Measurements from ENCODE around the gene UBE2R2.
A peak's percentile ranks its signal among the peaks of the same experiment; 100 is the strongest.

Gene UBE2R2

DNA sequence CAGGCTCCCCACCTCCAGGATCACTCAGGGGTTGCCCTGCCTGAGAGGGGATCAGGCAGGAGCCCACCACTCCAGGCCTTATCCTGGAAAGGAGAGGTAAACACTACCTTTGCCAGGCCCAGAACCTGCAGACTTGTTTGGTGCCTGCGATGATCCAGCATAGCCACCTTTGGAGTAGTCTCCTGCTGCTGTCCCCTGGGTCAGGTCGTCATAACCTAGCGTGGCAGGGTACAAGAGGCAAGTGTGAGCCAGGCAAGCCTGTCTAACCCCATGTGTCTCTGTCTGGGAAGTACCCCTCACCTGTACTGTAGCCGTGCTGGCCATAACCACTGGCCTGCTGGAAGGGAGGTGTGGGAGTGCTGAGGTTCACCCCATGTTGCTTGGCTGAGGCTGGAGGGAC is 106.1 kb downstream of the UBE2R2 start:
- TF ChIP-seq, protein P1, sequence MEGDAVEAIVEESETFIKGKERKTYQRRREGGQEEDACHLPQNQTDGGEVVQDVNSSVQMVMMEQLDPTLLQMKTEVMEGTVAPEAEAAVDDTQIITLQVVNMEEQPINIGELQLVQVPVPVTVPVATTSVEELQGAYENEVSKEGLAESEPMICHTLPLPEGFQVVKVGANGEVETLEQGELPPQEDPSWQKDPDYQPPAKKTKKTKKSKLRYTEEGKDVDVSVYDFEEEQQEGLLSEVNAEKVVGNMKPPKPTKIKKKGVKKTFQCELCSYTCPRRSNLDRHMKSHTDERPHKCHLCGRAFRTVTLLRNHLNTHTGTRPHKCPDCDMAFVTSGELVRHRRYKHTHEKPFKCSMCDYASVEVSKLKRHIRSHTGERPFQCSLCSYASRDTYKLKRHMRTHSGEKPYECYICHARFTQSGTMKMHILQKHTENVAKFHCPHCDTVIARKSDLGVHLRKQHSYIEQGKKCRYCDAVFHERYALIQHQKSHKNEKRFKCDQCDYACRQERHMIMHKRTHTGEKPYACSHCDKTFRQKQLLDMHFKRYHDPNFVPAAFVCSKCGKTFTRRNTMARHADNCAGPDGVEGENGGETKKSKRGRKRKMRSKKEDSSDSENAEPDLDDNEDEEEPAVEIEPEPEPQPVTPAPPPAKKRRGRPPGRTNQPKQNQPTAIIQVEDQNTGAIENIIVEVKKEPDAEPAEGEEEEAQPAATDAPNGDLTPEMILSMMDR (IDR thresholded peaks at IDR 0.05; ENCODE audit: borderline replicate concordance, insufficient read depth, low read depth, low read length): no peak

DNA sequence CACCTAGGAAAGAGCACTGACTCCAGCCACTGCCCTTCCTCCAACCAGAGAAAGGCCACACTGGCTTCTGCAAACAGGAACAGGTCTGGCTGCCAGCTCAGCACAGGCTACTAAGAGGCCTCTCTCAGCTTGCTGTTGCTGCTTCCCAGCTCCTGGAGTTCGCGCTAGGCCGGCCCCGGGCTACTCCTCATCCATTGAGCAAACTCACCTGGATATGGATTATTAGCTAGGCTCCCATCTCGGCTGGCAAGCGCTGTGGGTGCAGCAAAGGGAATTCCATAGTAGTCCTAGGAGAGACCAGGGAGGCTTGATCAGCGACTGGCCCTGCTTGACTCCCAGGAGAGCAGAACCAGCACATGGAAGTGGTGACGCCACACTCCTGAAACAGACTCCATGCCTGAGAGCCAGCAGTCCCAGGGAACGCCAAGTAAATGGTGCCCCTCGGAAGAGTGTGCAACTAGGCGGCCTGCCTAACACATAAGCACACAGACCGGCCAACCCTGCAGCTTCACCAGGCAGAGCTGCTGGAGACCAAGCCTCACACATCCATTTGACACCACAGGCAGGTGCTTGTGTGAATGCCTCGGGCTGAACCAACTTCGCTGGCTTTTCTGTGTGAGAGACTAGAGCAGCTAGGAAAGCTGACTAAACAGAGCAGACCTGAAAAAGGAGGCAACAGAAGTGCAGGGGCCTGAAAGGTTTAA is 107.2 kb downstream of the UBE2R2 start:
- no peak overlapping the region for H3K4me3 ChIP-seq (ENCODE audit: low read depth, low read length)
- TF ChIP-seq, protein P1 (IDR thresholded peaks at IDR 0.05; ENCODE audit: borderline replicate concordance, insufficient read depth, low read depth, low read length): no peak

More for the DNA sequence above, 106.1 kb downstream of the UBE2R2 start:
- H3K4me3 ChIP-seq (ENCODE audit: low read depth, low read length): no peak overlapping the region

DNA sequence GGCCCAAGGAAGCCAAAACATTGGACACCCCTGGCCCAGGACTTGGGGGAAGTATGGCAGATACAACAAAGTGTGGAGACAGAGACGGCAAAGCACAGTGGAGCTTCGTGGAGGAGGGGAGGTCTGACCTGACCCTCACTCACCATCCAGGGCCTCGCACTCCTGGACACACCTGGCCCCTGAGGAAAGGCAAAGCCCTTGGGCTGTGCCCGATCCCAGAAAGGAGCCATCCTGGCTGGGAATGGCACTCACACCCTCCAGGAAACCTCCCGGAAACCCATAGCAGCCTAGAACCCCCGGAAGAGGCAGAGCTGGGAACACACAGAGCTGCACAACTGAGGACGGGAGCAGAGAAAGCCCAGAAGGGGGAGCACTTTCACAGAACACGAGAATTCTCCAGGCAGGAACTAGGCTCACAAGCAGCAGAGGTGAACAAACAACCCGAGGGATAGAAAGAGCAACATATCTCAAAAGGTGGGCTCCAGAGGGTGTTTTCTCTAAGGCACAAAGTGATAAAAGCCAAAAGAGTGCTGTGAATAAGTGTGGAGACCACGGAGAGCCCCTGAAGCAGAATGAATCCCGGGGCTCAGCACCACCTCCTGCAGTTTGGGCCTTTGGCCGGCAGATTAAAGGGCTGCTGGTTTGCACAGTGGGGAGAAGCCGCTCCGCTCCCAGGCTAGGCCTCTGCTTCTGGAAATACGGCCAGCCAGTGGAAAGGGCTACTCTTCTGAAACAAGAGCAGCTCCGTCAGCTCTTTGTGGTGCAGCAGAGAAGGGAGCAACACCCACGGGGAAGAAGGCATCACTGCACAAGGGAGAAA is 108.2 kb downstream of the UBE2R2 start:
- TF ChIP-seq, protein P1 (IDR thresholded peaks at IDR 0.05; ENCODE audit: borderline replicate concordance, insufficient read depth, low read depth, low read length): peak; percentile 57; the same call in 1 of the 2 replicates

DNA sequence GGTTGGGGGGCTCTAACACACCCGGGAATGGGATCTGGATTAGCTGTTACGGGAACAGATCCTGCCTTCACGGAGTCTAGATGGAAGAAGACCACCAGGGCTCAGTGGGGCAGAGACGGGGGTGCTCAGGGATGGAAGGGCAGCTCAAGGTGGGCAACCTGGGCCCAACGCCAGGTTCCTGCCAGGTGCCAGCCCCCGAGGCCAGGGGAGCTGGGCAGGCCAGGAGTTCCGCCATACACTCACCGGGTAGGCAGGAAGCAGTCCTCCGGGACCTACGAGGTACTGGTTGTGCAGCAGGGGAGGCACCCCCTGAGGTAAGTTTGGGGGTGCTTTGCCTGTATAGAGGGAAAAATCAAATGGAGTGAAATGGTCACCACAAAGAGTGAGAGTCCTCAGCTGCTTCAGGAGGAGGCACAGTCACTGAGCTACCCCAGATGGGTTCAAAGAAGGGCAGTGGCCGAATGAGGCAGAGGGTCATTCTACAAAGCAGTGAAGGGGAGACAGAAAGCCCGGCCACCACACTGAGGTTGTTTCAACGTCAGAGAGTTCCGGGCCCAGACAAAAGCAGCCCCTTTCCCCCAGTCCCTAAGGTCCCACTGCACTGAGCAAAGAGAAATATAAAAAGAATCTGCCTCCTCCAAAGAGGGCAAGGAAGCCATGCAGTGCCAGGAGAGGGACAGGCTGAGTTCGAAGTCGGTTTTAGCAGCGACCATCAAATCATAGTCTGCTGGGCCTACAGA is 110.0 kb downstream of the UBE2R2 start:
- TF ChIP-seq, protein P1 (IDR thresholded peaks at IDR 0.05; ENCODE audit: borderline replicate concordance, insufficient read depth, low read depth, low read length): no peak
- no peak overlapping the region for H3K4me3 ChIP-seq (ENCODE audit: low read depth, low read length)

More for the DNA sequence above, 108.2 kb downstream of the UBE2R2 start:
- no peak overlapping the region for H3K4me3 ChIP-seq (ENCODE audit: low read depth, low read length)

DNA sequence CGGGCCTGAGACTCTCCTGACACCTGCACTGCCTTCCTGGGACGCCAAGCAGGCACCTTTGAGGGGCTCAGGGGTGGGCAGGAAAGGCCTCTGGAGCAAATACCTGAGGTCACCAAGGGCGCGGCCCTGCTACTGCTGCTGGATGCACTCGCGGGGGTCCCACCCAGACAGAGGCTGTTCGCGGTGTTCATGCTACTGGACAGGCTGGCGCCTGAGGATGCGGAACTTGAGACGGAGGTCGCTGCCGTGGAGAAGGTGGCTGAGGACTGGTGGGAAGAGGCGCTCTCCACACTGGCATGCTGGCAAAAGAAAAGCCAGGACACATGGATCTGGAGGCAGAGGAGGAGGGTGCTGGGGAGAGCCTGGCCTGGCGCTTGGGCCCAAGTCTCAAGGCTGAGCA is 110.7 kb downstream of the UBE2R2 start:
- H3K4me3 ChIP-seq (ENCODE audit: low read depth, low read length): no peak overlapping the region
- TF ChIP-seq, protein P1 (IDR thresholded peaks at IDR 0.05; ENCODE audit: borderline replicate concordance, insufficient read depth, low read depth, low read length): no peak

DNA sequence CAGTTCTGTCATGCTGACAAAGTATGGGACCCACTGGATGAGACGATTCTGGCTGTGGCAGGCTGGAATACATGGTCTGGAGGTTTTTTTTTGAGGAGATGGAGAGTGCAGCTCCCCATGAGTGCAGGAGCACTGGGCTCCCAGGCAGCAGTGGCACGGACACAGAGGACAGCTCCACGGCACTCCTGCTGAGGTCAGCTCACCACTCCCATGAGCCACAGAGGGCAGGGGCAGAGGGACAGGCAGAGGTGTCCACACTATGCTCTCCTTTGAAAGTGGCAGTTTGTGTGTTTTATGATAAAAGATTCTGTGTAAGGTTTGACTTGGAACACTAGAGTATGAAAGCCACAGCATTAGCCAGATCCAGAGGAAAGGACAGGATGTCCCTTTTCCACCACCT is 114.4 kb downstream of the UBE2R2 start:
- TF ChIP-seq, protein P1 (IDR thresholded peaks at IDR 0.05; ENCODE audit: borderline replicate concordance, insufficient read depth, low read depth, low read length): no peak
- no peak overlapping the region for H3K4me3 ChIP-seq (ENCODE audit: low read depth, low read length)
